DND-41 (cell line): Measurements from ENCODE around the gene SLC9A7.

Source experiments
- CTCF ChIP-seq: IDR thresholded peaks from 2 replicates; pipeline ENCODE4 v1.5.1; 2012; ENCODE audit warnings: borderline replicate concordance, low read length, moderate library complexity, mild to moderate bottlenecking; ENCODE audit not compliant: poor library complexity, severe bottlenecking; ENCODE audit errors: extremely low read depth
- EZH2 ChIP-seq: IDR thresholded peaks from 3 replicates; pipeline ENCODE4 v1.6.1; 2012; ENCODE audit warnings: borderline replicate concordance, low read depth, mild to moderate bottlenecking, moderate library complexity, low read length, inconsistent platforms; ENCODE audit not compliant: severe bottlenecking

GRCh38 chrX:46791927-46792809, 33.2 kb upstream of the SLC9A7 start:
- TF ChIP-seq CTCF (no peak), EZH2 (no peak)
